Measurements from ENCODE around the gene URI1. TPM values are rescaled to one million over a fixed set of nuclear protein-coding genes. Genes with fewer than 3 reads are reported as not detected.
A peak's percentile ranks its signal among the peaks of the same experiment; 100 is the strongest.
"Not testable (repeated sequence)": the region's sequence is repeated elsewhere in the genome, so short reads cannot be mapped to it uniquely, and the experiment has no call there.

The URI1 gene
- polyA plus RNA-seq, 1 donor (not counting 4 experiments of a cell fraction or from before 2014, with no cell fraction given): 98.6 TPM

DNA sequence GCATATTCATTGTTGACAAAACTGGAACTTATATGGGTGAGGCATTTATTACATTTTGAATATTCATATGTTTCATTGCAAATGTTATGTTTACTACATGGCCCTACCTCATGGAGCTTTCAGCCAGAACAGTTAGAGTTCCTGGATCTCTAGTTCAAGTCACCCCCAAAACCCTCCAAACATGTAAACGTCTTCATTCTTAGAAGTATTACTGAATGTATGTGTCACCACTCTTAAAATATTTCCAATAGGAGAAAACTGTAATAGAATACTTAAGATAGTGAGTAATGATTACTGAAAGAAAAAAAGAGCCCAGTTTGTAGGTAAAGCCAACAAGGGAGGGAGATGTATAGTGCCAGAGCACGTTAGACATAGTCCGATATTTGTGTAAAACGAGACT, 23.5 kb downstream of the URI1 start:
- Histone ChIP-seq H2AFZ (ENCODE audit: control insufficient read depth, low read length) (no peak overlapping the region), H3K36me3 (ENCODE audit: control insufficient read depth in 2 of 2, extremely low read depth in 1 of 2, insufficient read depth in 2 of 2, low read length in 2 of 2) (peaks cover 0 to 5% of the 10 kb centered on the region in 2 experiments), H4K20me1 (ENCODE audit: control insufficient read depth, extremely low read depth, insufficient read depth, low read length) (peaks cover 15% of the 10 kb centered on the region), H3K4me1 (ENCODE audit: control insufficient read depth, extremely low read depth, insufficient read depth, low read length) (peaks cover 18% of the 10 kb centered on the region), H3K79me2 (ENCODE audit: control insufficient read depth, insufficient read depth, low read length) (peaks cover 97% of the 10 kb centered on the region), H3K9ac (ENCODE audit: control insufficient read depth, extremely low read depth, insufficient read depth, low read length) (no peak overlapping the region), H3K4me3 (ENCODE audit: control insufficient read depth in 2 of 3, extremely low read depth in 1 of 3, insufficient read depth in 2 of 3, low read depth in 1 of 3, low read length in 3 of 3) (no peak overlapping the region), H3K27ac (ENCODE audit: control insufficient read depth, insufficient read depth, low read length) (no peak overlapping the region), H3K4me2 (ENCODE audit: control insufficient read depth, extremely low read depth, insufficient read depth, low read depth, low read length) (peak overlapping the region; percentile 43), H3K9me3 (ENCODE audit: control insufficient read depth, low read depth, low read length) (no peaks in the 10 kb centered on the region), H3K27me3 (ENCODE audit: control insufficient read depth, extremely low read depth, insufficient read depth, low read length) (no peaks in the 10 kb centered on the region), H3K9me1 (ENCODE audit: control insufficient read depth, extremely low read depth, insufficient read depth, low read length) (peaks cover 2% of the 10 kb centered on the region)
- dilution Hi-C loops (cut with MboI; ENCODE audit: extremely low pct_ligation_motif_present, low sequenced_read_pairs): no loop called here
- peak; percentile 5 for DNase-seq (ENCODE audit: low read depth, low spot score)
- TF ChIP-seq EZH2 (IDR thresholded peaks at IDR 0.05; ENCODE audit: low read length): no peak
- TF ChIP-seq, protein P1, sequence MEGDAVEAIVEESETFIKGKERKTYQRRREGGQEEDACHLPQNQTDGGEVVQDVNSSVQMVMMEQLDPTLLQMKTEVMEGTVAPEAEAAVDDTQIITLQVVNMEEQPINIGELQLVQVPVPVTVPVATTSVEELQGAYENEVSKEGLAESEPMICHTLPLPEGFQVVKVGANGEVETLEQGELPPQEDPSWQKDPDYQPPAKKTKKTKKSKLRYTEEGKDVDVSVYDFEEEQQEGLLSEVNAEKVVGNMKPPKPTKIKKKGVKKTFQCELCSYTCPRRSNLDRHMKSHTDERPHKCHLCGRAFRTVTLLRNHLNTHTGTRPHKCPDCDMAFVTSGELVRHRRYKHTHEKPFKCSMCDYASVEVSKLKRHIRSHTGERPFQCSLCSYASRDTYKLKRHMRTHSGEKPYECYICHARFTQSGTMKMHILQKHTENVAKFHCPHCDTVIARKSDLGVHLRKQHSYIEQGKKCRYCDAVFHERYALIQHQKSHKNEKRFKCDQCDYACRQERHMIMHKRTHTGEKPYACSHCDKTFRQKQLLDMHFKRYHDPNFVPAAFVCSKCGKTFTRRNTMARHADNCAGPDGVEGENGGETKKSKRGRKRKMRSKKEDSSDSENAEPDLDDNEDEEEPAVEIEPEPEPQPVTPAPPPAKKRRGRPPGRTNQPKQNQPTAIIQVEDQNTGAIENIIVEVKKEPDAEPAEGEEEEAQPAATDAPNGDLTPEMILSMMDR (optimal IDR thresholded peaks at IDR 0.05 in 1 of 3, IDR thresholded peaks at IDR 0.05 in 1 of 3, conservative IDR thresholded peaks at IDR 0.05 in 1 of 3; ENCODE audit: extremely low read depth in 1 of 3, insufficient read depth in 2 of 3, low read length in 3 of 3): no peak
- FAIRE-seq: peak; percentile 53

DNA sequence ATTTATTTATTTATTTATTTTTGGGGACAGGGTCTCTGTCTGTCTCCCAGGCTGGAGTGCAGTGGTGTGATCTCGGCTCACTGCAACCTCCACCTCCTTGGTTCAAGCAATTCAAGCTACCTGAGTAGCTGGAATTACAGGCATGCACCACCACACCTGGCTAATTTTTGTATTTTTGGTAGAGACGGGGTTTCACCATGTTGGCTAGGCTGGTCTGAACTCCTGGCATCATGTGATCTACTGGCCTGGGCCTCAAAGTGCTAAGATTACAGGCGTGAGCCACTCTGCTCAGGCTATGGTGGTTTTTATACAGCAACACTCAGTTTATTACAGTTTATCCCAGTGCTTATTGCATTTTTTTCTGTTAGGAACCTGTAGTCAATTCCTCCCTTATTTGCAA, 24.1 kb downstream of the URI1 start:
- H3K36me3 ChIP-seq (ENCODE audit: control insufficient read depth in 2 of 2, extremely low read depth in 1 of 2, insufficient read depth in 2 of 2, low read length in 2 of 2); FAIRE-seq; H3K4me3 ChIP-seq (ENCODE audit: control insufficient read depth in 2 of 3, extremely low read depth in 1 of 3, insufficient read depth in 2 of 3, low read depth in 1 of 3, low read length in 3 of 3); DNase-seq (ENCODE audit: low read depth, low spot score); H2AFZ ChIP-seq (ENCODE audit: control insufficient read depth, low read length); dilution Hi-C loops (cut with MboI; ENCODE audit: extremely low pct_ligation_motif_present, low sequenced_read_pairs); H3K9ac ChIP-seq (ENCODE audit: control insufficient read depth, extremely low read depth, insufficient read depth, low read length); H3K9me3 ChIP-seq (ENCODE audit: control insufficient read depth, low read depth, low read length); H3K9me1 ChIP-seq (ENCODE audit: control insufficient read depth, extremely low read depth, insufficient read depth, low read length); H3K27me3 ChIP-seq (ENCODE audit: control insufficient read depth, extremely low read depth, insufficient read depth, low read length); H3K27ac ChIP-seq (ENCODE audit: control insufficient read depth, insufficient read depth, low read length): not testable (repeated sequence)
- Histone ChIP-seq H4K20me1 (ENCODE audit: control insufficient read depth, extremely low read depth, insufficient read depth, low read length) (peaks cover 15% of the 10 kb centered on the region), H3K4me2 (ENCODE audit: control insufficient read depth, extremely low read depth, insufficient read depth, low read depth, low read length) (peak overlapping the region; percentile 43), H3K4me1 (ENCODE audit: control insufficient read depth, extremely low read depth, insufficient read depth, low read length) (peaks cover 18% of the 10 kb centered on the region), H3K79me2 (ENCODE audit: control insufficient read depth, insufficient read depth, low read length) (peaks cover 98% of the 10 kb centered on the region)

DNA sequence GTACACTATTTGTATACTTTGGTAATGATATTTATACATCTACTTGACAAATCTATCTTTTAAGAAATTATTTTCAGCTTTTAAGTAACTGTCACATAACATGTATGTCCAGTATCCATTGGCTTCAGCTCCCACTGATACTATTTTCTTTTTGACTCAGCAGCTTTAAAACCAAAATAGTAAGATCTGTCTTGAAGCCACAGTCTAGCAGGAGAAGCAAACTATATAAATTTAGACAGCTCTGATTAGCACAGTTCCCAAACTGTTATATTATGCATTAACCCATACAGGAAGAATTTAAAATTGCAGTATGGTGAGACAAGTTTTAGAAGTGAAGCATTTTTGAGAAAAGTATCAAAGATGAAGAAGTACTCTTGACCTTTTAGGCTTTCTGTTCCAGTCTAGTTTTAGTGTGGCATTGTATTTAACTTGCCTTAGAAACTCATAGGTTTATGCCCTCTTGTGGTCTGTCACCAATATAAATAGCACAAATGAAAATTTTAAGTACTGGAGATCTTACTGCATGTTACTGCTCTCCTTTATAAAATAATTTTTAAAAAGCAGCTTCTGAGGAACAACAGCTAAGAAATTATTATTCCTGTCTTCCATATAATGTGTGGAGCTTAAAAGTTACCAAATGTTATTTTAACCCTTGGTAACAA, 24.7 kb downstream of the URI1 start:
- peaks cover 0 to 5% of the 10 kb centered on the region in 2 experiments for H3K36me3 ChIP-seq (ENCODE audit: control insufficient read depth in 2 of 2, extremely low read depth in 1 of 2, insufficient read depth in 2 of 2, low read length in 2 of 2)
- TF ChIP-seq EZH2 (IDR thresholded peaks at IDR 0.05; ENCODE audit: low read length): no peak
- TF ChIP-seq, protein P1 (optimal IDR thresholded peaks at IDR 0.05 in 1 of 3, IDR thresholded peaks at IDR 0.05 in 1 of 3, conservative IDR thresholded peaks at IDR 0.05 in 1 of 3; ENCODE audit: extremely low read depth in 1 of 3, insufficient read depth in 2 of 3, low read length in 3 of 3): no peak
- FAIRE-seq: no peak
- H3K9me3 ChIP-seq (ENCODE audit: control insufficient read depth, low read depth, low read length): no peaks in the 10 kb centered on the region
- H3K27me3 ChIP-seq (ENCODE audit: control insufficient read depth, extremely low read depth, insufficient read depth, low read length): no peaks in the 10 kb centered on the region
- peaks cover 98% of the 10 kb centered on the region for H3K79me2 ChIP-seq (ENCODE audit: control insufficient read depth, insufficient read depth, low read length)
- no peak for DNase-seq (ENCODE audit: low read depth, low spot score)
- peaks cover 18% of the 10 kb centered on the region for H3K4me1 ChIP-seq (ENCODE audit: control insufficient read depth, extremely low read depth, insufficient read depth, low read length)
- peaks cover 15% of the 10 kb centered on the region for H4K20me1 ChIP-seq (ENCODE audit: control insufficient read depth, extremely low read depth, insufficient read depth, low read length)
- no peak overlapping the region for H3K4me2 ChIP-seq (ENCODE audit: control insufficient read depth, extremely low read depth, insufficient read depth, low read depth, low read length)
- peaks cover 2% of the 10 kb centered on the region for H3K9me1 ChIP-seq (ENCODE audit: control insufficient read depth, extremely low read depth, insufficient read depth, low read length)
- dilution Hi-C loops (cut with MboI; ENCODE audit: extremely low pct_ligation_motif_present, low sequenced_read_pairs): no loop called here
- no peak overlapping the region for H3K9ac ChIP-seq (ENCODE audit: control insufficient read depth, extremely low read depth, insufficient read depth, low read length)
- H2AFZ ChIP-seq (ENCODE audit: control insufficient read depth, low read length): no peak overlapping the region
- no peak overlapping the region for H3K27ac ChIP-seq (ENCODE audit: control insufficient read depth, insufficient read depth, low read length)
- H3K4me3 ChIP-seq (ENCODE audit: control insufficient read depth in 2 of 3, extremely low read depth in 1 of 3, insufficient read depth in 2 of 3, low read depth in 1 of 3, low read length in 3 of 3): no peak overlapping the region

All from keratinocyte (primary cell).